Hepatocyte (in vitro differentiated cells): ENCODE measurements around the gene ZSCAN31.

Source experiments
- EZH2phosphoT487 ChIP-seq: fragments of 200-600 bp; sonication (generic); IDR thresholded peaks from one replicate; pipeline ENCODE4 v1.6.1; 2018; ENCODE audit warnings: antibody characterized with exemption, mild to moderate bottlenecking, low read depth, moderate library complexity; ENCODE audit not compliant: unreplicated experiment, severe bottlenecking
- TF ChIP-seq, protein P1 (sequence below): fragments of 200-600 bp; sonication (generic); IDR thresholded peaks from 2 replicates; pipeline ENCODE4 v1.5.1; 2016; ENCODE audit warnings: antibody characterized with exemption, mild to moderate bottlenecking; ENCODE audit not compliant: poor library complexity

DNA sequence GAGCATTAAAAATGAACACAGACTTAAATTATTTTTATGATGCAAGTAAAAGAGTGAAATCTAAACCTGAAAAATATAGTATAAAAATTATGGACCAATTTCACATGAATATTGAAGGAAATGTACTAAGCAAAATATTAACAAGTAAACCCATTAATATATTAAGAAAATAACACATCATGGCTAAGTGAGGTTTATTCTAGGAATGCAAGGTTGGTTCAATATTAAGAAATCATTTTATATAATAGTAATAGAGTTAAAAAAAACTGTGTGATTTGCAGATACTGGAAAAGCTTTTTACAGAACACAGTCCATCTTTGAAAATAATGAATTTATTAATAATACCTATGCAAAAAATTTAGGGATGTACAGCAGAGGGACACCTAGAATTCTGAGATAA is 42.7 kb upstream of the ZSCAN31 start:
- no peak for TF ChIP-seq EZH2phosphoT487
- TF ChIP-seq, protein P1, sequence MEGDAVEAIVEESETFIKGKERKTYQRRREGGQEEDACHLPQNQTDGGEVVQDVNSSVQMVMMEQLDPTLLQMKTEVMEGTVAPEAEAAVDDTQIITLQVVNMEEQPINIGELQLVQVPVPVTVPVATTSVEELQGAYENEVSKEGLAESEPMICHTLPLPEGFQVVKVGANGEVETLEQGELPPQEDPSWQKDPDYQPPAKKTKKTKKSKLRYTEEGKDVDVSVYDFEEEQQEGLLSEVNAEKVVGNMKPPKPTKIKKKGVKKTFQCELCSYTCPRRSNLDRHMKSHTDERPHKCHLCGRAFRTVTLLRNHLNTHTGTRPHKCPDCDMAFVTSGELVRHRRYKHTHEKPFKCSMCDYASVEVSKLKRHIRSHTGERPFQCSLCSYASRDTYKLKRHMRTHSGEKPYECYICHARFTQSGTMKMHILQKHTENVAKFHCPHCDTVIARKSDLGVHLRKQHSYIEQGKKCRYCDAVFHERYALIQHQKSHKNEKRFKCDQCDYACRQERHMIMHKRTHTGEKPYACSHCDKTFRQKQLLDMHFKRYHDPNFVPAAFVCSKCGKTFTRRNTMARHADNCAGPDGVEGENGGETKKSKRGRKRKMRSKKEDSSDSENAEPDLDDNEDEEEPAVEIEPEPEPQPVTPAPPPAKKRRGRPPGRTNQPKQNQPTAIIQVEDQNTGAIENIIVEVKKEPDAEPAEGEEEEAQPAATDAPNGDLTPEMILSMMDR = no peak
